Lung microvascular endothelial cell (primary cell): ENCODE data around the gene DUS3L. TPM values are rescaled to one million over a fixed set of nuclear protein-coding genes. Genes with fewer than 3 reads are reported as not detected.
"Not testable (repeated sequence)": the region's sequence is repeated elsewhere in the genome, so short reads cannot be mapped to it uniquely, and the experiment has no call there.

Experiments
- DNase-seq, 2 donors: peaks; one replicate each; pipeline versions ENCODE4 v3.0.0 to v3.0.0-alpha.2; 2010; ENCODE audit warnings: low read depth in 2 of 2
- total RNA-seq: library from RNA; depleted of rRNA; stranded (reverse); fragments of >200 nt; gene quantifications from 2 replicates; pipeline ENCODE4 v1.2.1, GENCODE V29; 2014

The DUS3L gene
- total RNA-seq, 1 donor from 2014 or later, result 19.6 TPM

GRCh38 chr19:5774921-5775320, 16.0 kb downstream of the DUS3L start:
- DNase-seq, result no peak

GRCh38 chr19:5773276-5773675, 17.7 kb downstream of the DUS3L start:
- no peak for DNase-seq

DNA sequence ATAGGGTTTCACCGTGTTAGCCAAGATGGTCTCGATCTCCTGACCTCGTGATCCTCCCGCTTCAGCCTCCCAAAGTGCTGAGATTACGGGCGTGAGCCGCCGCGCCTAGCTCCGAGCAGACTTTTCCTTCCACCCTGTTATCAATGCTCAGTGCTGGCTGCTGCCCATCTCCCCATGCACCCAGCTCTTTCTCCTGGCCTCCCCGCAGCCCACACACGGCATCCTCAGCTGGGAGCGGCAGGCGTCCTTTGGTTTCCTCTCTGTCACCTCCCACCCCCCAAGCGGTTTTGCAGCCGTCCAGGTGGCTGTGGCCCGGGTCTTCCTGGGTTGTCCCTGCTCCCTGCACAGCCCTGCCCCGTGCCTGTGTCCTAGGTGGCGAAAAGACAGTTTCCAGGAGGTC, 18.5 kb downstream of the DUS3L start:
- no peak for DNase-seq

- DNase-seq, result no peak
Measured at GRCh38 chr19:5767949-5768348, 23.0 kb downstream of the DUS3L start.

DNA sequence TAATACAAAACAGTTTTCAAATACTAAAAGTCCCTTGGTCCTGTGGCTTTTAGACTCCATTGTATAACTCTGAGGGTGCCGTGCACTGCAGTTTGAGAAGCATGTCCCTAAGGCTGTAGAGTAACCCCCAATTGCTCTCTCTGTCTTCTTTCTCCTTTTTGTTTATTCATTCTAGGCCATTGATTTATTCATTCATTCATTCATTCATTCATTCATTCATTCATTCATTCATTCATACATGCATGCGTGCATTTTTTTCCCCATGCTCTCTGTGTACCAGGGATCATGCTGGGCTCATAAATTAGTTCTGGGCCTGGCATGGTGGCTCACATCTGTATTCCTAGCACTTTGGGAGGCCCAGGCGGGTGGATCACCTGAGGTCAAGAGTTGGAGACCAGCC, 25.7 kb downstream of the DUS3L start:
- DNase-seq, result no peak

DNA sequence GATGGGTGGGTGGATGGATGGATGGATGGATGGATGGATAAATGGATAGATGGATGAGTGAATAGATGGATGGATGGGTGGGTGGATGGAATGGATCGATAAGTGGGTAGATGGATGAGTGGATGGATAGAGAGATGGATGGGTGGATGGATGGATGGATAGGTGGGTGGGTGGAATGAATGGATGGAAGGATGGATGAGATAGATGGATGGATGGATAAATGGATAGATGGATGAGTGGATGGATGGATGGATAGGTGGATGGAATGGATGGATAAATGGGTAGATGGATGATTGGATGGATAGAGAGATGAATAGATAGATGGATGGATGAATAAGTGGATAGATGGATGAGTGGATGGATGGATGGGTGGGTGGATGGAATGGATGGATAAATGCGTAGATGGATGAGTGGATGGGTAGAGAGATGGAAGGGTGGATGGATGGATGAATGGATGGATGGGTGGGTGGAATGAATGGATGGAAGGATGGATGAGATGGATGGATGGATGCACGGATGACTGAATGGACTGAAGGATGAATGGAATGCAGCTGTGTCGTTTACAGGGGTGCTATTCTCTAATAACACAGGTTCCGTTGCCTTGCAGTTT, 28.2 kb downstream of the DUS3L start:
- no peak for DNase-seq

DNA sequence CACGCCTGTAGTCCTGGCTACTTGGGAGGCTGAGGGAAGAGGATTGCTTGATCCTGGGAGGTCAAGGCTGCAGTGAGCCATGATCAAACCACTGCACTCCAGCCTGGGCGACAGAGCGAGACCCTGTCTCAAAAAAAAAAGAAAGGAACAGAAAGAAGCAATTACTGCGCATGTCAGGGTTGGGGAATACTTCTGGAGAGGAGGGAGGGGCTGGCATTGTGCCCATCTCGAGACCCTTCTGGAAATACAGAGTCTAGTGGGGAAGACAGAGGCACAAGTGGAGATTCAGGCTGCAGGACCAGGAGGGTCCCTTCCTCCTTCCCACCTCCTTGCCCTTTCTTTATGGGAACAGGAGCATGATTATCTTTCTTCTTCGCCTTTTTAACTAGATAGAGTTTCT, 37.2 kb downstream of the DUS3L start:
- no peak for DNase-seq

DNA sequence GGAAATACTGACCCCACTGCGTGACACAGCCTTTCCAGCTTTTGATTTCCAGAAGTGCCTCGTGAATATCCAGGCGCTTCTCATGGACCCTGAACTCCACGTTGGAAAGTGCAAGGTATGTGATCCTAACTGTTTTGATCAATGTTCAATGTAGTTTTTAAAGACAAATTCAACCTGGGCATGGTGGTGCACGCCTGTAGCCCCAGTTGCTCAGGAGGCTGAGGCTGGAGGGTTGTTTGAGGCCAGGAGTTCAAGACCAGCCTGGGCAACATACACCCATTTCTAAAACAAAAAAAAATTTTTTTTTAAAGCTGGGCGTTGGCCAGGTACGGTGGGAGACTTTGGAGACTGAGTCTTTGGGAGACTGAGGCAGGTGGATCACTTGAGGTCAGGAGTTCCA, 39.3 kb downstream of the DUS3L start:
- no peak for DNase-seq

- DNase-seq, result no peak
Measured at GRCh38 chr19:5749505-5749904, 41.5 kb downstream of the DUS3L start.

- peak in 1 of 2 donors; percentile 52 for DNase-seq
Measured at GRCh38 chr19:5748920-5749319, 42.0 kb downstream of the DUS3L start.

DNA sequence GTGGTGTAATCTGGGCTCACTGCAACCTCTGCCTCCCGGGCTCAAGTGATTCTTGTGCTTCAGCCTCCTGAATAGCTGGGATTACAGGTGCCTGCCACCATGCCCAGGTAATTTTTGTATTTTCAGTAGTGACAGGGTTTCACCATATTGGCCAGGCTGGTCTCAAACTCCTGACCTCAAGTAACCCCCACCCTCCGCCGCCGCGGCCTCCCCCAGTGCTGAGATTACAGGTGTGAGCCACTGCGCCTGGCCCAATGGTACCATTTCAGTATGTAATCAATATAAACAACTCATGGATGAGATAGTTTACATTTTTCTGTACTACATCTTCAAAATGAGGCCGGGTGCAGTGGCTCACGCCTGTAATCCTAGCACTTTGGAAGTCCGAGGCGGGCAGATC, 46.0 kb downstream of the DUS3L start:
- DNase-seq, result not testable (repeated sequence)

DNA sequence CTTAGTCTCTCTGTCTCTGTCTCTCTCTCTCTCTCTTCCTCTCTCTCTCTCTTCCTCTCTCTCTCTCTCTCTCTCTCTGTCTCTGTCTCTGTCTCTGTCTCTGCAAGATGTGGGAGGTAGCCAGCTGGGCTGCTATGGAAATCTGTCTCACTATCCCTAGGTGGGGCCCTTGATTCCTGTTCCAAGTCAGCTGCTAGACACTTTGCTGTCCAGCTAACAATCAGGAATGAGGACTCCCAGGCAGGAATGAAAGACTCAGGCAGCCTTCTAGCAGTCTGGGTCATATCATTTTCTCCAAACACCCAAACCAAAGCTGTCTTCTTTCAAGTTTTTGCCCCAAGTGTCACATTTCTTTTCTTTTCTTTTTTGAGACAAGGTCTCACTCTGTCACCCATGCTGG, 47.3 kb downstream of the DUS3L start:
- no peak for DNase-seq

GRCh38 chr19:5742051-5742450, 48.9 kb downstream of the DUS3L start:
- DNase-seq, result no peak

DNA sequence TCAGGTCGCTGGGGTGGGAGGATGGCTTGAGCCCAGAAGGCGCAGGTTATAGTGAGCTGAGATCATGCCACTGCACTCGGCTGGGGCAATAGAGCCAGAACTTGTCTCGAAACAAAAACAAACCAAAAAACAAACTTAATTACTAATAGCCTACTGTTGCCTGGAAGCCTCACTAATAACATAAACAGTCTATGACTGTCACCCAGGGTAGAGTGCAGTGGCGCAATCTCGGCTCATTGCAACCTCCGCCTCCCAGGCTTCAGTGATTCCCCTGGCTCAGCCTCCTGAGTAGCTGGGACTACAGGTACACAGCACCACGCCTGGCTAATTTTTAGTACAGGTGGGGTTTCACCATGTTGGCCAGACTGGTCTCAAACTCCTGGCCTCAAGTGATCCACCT, 52.5 kb downstream of the DUS3L start:
- no peak for DNase-seq

Other genes starting within 250 kb of the DUS3L start
- gene TINCR, start 223.2 kb downstream of the DUS3L start, total RNA-seq, result under 0.01 and 0.20 TPM in 2 replicates
- 16.6 and 24.2 TPM in 2 replicates for gene SAFB2, start 168.4 kb downstream of the DUS3L start, total RNA-seq
- gene SAFB, start 168.1 kb downstream of the DUS3L start, total RNA-seq, result 27.9 and 38.5 TPM in 2 replicates
- 44.7 and 65.3 TPM in 2 replicates for gene MICOS13, start 110.6 kb downstream of the DUS3L start, total RNA-seq
- gene HSD11B1L, start 110.1 kb downstream of the DUS3L start, total RNA-seq, result 6.1 and 9.1 TPM in 2 replicates
- gene RPL36, start 100.9 kb downstream of the DUS3L start, total RNA-seq, result 763 and 989 TPM in 2 replicates
- 44.9 and 51.4 TPM in 2 replicates for gene LONP1, start 71.0 kb downstream of the DUS3L start, total RNA-seq
- gene CATSPERD, start 70.5 kb downstream of the DUS3L start, total RNA-seq, result not detected in 2 replicates
- gene PRR22, start 6.4 kb downstream of the DUS3L start, total RNA-seq, result 0.22 and 0.40 TPM in 2 replicates
- gene NRTN, start 13.9 kb upstream of the DUS3L start, total RNA-seq, result under 0.01 and 0.99 TPM in 2 replicates
- gene FUT6, start 48.5 kb upstream of the DUS3L start, total RNA-seq, result not detected in 2 replicates
- gene FUT3, start 60.3 kb upstream of the DUS3L start, total RNA-seq, result not detected in 2 replicates
- gene FUT5, start 79.4 kb upstream of the DUS3L start, total RNA-seq, result not detected in 2 replicates
- gene NDUFA11, start 112.6 kb upstream of the DUS3L start, total RNA-seq, result 219 and 282 TPM in 2 replicates
- gene VMAC, start 113.7 kb upstream of the DUS3L start, total RNA-seq, result 3.9 and 7.7 TPM in 2 replicates
- 2.4 and 4.6 TPM in 2 replicates for gene CAPS, start 123.1 kb upstream of the DUS3L start, total RNA-seq
- 18.5 and 25.4 TPM in 2 replicates for gene RANBP3, start 187.0 kb upstream of the DUS3L start, total RNA-seq